ENCODE results near the gene GH2.
A peak's percentile ranks its signal among the peaks of the same experiment; 100 is the strongest.

DNA sequence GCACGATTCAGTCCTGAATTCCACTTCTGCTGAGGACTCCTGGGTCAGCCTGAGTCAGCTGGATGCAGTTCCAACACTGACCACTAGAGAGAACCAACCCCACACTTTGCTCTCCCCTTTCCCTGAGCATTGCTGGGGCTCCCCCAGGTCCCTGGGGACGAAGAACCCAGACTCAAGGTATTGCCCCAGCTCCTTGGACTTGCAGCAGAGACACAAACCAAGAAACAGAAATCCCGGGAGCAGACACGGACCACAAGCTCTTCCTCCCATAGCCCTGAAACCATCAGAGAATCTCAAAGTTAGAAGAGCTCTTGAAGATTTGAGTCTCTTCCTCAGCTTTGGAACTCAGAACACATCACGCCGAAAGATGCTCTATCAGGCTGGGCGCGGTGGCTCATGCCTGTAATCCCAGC, 37.6 kb upstream of the GH2 start:
- TF ChIP-seq POLR2A (IDR thresholded peaks at IDR 0.05) (no peak), CTCF (IDR thresholded peaks at IDR 0.05) (peak; percentile 94 to 96), POLR2AphosphoS5 (IDR thresholded peaks at IDR 0.05) (no peak)
